HepG2 (cell line): Measurements from ENCODE around the gene LMF2. TPM values are rescaled to one million over a fixed set of nuclear protein-coding genes. Genes with fewer than 3 reads are reported as not detected.

Experiments used
- FLYWCH1 ChIP-seq: sonication (generic); formaldehyde crosslinking; IDR thresholded peaks from 2 replicates; pipeline ENCODE4 v1.8.1; 2023; ENCODE audit warnings: mild to moderate bottlenecking, missing genetic modification reagents
- FOXK1 ChIP-seq: sonication (generic); formaldehyde crosslinking; IDR thresholded peaks from 2 replicates; pipeline ENCODE4 v1.4.0; 2020; ENCODE audit warnings: low read depth, missing genetic modification reagents, borderline replicate concordance
- ISL2 ChIP-seq: sonication (generic); formaldehyde crosslinking; IDR thresholded peaks from 2 replicates; pipeline ENCODE4 v1.5.0; 2020; ENCODE audit warnings: missing genetic modification reagents
- MBNL3 ChIP-seq: fragments of 250-450 bp; sonication (Bioruptor Pico); conservative IDR thresholded peaks from 2 replicates; pipeline ENCODE4 v1.8.0; 2022; ENCODE audit warnings: mild to moderate bottlenecking, inconsistent platforms
- POLR2A ChIP-seq, 2 experiments: IDR thresholded peaks; 2 replicates each; pipeline ENCODE4 v1.6.1; 2011; ENCODE audit warnings: low read depth in 2 of 2, low read length in 2 of 2, mild to moderate bottlenecking in 1 of 2, moderate library complexity in 1 of 2; ENCODE audit not compliant: insufficient read depth in 1 of 2
- ZBTB14 ChIP-seq: sonication (generic); formaldehyde crosslinking; IDR thresholded peaks from 2 replicates; pipeline ENCODE4 v1.4.0; 2020; ENCODE audit warnings: missing genetic modification reagents
- ZNF292 ChIP-seq: sonication (generic); formaldehyde crosslinking; IDR thresholded peaks from 2 replicates; pipeline ENCODE4 v1.8.1; 2022; ENCODE audit warnings: mild to moderate bottlenecking, low read depth, missing genetic modification reagents, borderline replicate concordance
- ZNF350 ChIP-seq: sonication (generic); formaldehyde crosslinking; IDR thresholded peaks from 2 replicates; pipeline ENCODE4 v1.4.0; 2020; ENCODE audit warnings: mild to moderate bottlenecking, low read depth, missing genetic modification reagents, borderline replicate concordance
- ZNF543 ChIP-seq: sonication (generic); formaldehyde crosslinking; IDR thresholded peaks from 2 replicates; pipeline ENCODE4 v1.4.0; 2020; ENCODE audit warnings: mild to moderate bottlenecking, missing genetic modification reagents
- ZNF614 ChIP-seq: IDR thresholded peaks from 2 replicates; pipeline ENCODE4 v1.6.1; 2018; ENCODE audit warnings: missing biosample characterization, missing genetic modification reagents, inconsistent platforms, borderline replicate concordance
- ZNF766 ChIP-seq: sonication (generic); formaldehyde crosslinking; IDR thresholded peaks from 2 replicates; pipeline ENCODE4 v1.5.0; 2020; ENCODE audit warnings: missing genetic modification reagents, borderline replicate concordance
- polyA plus RNA-seq, 8 experiments: library from polyadenylated mRNA; depleted of rRNA in 3 of 8; stranded (reverse) in 7 of 8; unstranded in 1 of 8; fragments of >200 nt; fragmentation: Illumina TruSeq in 4 of 8; extraction: Trizol in 4 of 8; gene quantifications; 2 replicates each; pipeline versions ENCODE4 v1.2.1 to v1.2.3, GENCODE V29; 2011 to 2016; ENCODE audit warnings: low read depth in 4 of 8, missing spikeins in 1 of 8, mixed read lengths in 1 of 8; ENCODE audit not compliant: insufficient read depth in 1 of 8
- total RNA-seq, 5 experiments: library from RNA; depleted of rRNA; stranded (reverse); fragments of >200 nt; fragmentation: Illumina TruSeq; extraction: Trizol; gene quantifications; 2 replicates each; pipeline ENCODE4 v1.2.3, GENCODE V29; 2016; ENCODE audit warnings: low read depth in 1 of 5
- TF ChIP-seq, protein P1 (sequence below): sonication (generic); formaldehyde crosslinking; IDR thresholded peaks from 2 replicates; pipeline ENCODE4 v1.8.1; 2023; ENCODE audit warnings: mild to moderate bottlenecking, missing genetic modification reagents, borderline replicate concordance
- TF ChIP-seq, protein P2 (sequence below): sonication (generic); formaldehyde crosslinking; IDR thresholded peaks from 2 replicates; pipeline ENCODE4 v1.4.0; 2020; ENCODE audit warnings: missing genetic modification reagents, borderline replicate concordance
- TF ChIP-seq, protein P3 (sequence below), 2 experiments: sonication (generic) in 1 of 2; formaldehyde crosslinking in 1 of 2; IDR thresholded peaks; 2 replicates each; pipeline versions ENCODE4 v1.6.1 to v1.9.0; 2014 to 2022; ENCODE audit warnings: antibody characterized with exemption in 1 of 2, borderline replicate concordance in 1 of 2, inconsistent platforms in 1 of 2, low read depth in 1 of 2, missing genetic modification reagents in 1 of 2

LMF2 gene
- total and polyA plus RNA-seq, 2 of the 13 experiments (the other 11 are each of a cell fraction or from before 2014, with no cell fraction given), result 23.3 to 30.6 TPM

DNA sequence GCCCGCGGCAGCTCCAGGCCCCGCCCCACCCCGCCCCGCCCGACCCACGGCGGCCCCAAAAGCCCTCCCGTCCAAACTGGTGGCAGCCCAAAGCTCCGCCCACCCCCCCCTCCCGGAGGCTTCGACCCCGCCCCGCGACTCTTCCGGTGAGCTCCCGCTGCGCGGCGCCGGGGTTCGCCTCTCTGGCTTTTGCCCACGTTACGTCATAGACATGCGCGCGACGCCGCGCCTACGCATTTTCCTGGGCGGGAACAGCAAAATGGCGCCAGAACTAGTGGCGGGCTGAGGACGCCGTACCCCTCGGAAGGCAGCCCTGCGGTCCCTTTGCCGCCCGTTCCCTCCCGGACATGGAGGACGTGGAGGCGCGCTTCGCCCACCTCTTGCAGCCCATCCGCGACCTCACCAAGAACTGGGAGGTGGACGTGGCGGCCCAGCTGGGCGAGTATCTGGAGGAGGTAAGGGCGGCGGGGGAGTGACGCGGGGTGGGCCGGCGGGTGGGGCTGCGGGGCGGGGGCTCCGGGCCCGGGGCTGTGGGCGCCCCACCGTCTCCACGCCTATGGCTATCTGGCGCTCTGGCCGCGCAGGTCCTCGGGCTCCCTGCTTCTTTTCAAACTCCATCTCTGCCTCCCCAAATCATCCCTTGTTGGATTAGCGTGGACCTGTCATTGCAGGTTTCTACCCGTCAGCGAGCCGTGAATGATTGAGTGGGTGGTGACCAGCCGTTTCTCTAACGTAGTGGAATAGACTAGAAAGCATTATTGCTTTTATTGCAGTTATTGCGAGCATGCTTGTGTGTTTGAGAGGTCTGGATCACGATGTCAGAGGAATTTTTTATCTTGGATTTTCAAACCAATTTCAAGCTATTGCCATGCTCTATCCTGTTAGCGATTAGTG is 736 bp upstream of the LMF2 start, which contains the start of gene NCAPH2 (continued):
- no peak for TF ChIP-seq ZNF766
- TF ChIP-seq, protein P1, sequence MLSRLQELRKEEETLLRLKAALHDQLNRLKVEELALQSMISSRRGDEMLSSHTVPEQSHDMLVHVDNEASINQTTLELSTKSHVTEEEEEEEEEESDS (CRISPR knock-in tag), result no peak
- TF ChIP-seq FOXK1 (CRISPR knock-in tag), result peak; percentile 83; the same call in 1 of the 2 replicates
- TF ChIP-seq, protein P2, sequence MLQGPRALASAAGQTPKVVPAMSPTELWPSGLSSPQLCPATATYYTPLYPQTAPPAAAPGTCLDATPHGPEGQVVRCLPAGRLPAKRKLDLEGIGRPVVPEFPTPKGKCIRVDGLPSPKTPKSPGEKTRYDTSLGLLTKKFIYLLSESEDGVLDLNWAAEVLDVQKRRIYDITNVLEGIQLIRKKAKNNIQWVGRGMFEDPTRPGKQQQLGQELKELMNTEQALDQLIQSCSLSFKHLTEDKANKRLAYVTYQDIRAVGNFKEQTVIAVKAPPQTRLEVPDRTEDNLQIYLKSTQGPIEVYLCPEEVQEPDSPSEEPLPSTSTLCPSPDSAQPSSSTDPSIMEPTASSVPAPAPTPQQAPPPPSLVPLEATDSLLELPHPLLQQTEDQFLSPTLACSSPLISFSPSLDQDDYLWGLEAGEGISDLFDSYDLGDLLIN (CRISPR knock-in tag), result peak; percentile 80; the same call in 1 of the 2 replicates
- peak; percentile 59; the same call in 1 of the 2 replicates for TF ChIP-seq ZNF614 (CRISPR knock-in tag)
- TF ChIP-seq ISL2 (CRISPR knock-in tag), result peak; percentile 17; the same call in 1 of the 2 replicates
- TF ChIP-seq FLYWCH1 (CRISPR knock-in tag), result no peak
- peak; percentile 81 to 87 for TF ChIP-seq POLR2A (IDR thresholded peaks at IDR 0.05; ENCODE audit: insufficient read depth in 1 of 2, low read depth in 2 of 2, low read length in 2 of 2)
- TF ChIP-seq, protein P3, sequence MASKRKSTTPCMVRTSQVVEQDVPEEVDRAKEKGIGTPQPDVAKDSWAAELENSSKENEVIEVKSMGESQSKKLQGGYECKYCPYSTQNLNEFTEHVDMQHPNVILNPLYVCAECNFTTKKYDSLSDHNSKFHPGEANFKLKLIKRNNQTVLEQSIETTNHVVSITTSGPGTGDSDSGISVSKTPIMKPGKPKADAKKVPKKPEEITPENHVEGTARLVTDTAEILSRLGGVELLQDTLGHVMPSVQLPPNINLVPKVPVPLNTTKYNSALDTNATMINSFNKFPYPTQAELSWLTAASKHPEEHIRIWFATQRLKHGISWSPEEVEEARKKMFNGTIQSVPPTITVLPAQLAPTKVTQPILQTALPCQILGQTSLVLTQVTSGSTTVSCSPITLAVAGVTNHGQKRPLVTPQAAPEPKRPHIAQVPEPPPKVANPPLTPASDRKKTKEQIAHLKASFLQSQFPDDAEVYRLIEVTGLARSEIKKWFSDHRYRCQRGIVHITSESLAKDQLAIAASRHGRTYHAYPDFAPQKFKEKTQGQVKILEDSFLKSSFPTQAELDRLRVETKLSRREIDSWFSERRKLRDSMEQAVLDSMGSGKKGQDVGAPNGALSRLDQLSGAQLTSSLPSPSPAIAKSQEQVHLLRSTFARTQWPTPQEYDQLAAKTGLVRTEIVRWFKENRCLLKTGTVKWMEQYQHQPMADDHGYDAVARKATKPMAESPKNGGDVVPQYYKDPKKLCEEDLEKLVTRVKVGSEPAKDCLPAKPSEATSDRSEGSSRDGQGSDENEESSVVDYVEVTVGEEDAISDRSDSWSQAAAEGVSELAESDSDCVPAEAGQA (IDR thresholded peaks at IDR 0.05; ENCODE audit: low read depth), result peak; percentile 96
- TF ChIP-seq, protein P3 (CRISPR knock-in tag; IDR thresholded peaks at IDR 0.05; ENCODE audit: borderline replicate concordance), result no peak
- no peak for TF ChIP-seq ZNF350 (CRISPR knock-in tag)
- TF ChIP-seq ZBTB14 (CRISPR knock-in tag), result peak; percentile 53; the same call in 1 of the 2 replicates
- TF ChIP-seq ZNF292 (CRISPR knock-in tag), result no peak
- TF ChIP-seq MBNL3, result no peak
- TF ChIP-seq ZNF543 (CRISPR knock-in tag), result no peak; the same call in 1 of the 2 replicates
